Measurements from ENCODE around the gene TP53I13. TPM values are rescaled to one million over a fixed set of nuclear protein-coding genes. Genes with fewer than 3 reads are reported as not detected.

The TP53I13 gene
- total RNA-seq, 4 donors from 2014 or later = 86.6 to 204 (median 139) TPM

GRCh38 chr17:29591737-29592608 is 23.5 kb downstream of the TP53I13 start:
- peak; percentile 82 to 94 (median 92) for DNase-seq
- peak overlapping the region; percentile 29 to 90 (median 83) for H3K27ac ChIP-seq
- H3K36me3 ChIP-seq = no peaks in the 10 kb centered on the region
- peaks cover 9 to 58% (median 46%) of the 10 kb centered on the region in 4 donors for H3K4me1 ChIP-seq
- H3K27me3 ChIP-seq = no peaks in the 10 kb centered on the region
- TF ChIP-seq CTCF (IDR thresholded peaks at IDR 0.05) (peak; percentile 89 to 97 (median 92)), POLR2A (IDR thresholded peaks at IDR 0.05) (peak in 1 of 2 donors; percentile 29)
- H3K4me3 ChIP-seq = peak overlapping the region; percentile 8 to 91 (median 49)
- H3K9me3 ChIP-seq = no peaks in the 10 kb centered on the region

- Histone ChIP-seq H3K27me3 (no peaks in the 10 kb centered on the region), H3K4me3 (peak within 1 kb of the TSS; percentile 51 to 83 (median 77)), H3K27ac (peak within 1 kb of the TSS; percentile 29 to 90 (median 83)), H3K36me3 (no peaks in the 10 kb centered on the region), H3K9me3 (no peaks in the 10 kb centered on the region), H3K4me1 (peaks cover 9 to 49% (median 37%) of the 10 kb centered on the region in 4 donors)
- peak in 2 of 3 donors; percentile 64 to 73 for DNase-seq
- TF ChIP-seq POLR2A (IDR thresholded peaks at IDR 0.05) (no peak), CTCF (IDR thresholded peaks at IDR 0.05) (no peak)
Observed at GRCh38 chr17:29592850-29593551, 24.5 kb downstream of the TP53I13 start, which contains the start of gene ANKRD13B. TSS of gene ANKRD13B (plus strand) at chr17:29593132. CDS start at chr17:29593622, 490 bp downstream.

DNA sequence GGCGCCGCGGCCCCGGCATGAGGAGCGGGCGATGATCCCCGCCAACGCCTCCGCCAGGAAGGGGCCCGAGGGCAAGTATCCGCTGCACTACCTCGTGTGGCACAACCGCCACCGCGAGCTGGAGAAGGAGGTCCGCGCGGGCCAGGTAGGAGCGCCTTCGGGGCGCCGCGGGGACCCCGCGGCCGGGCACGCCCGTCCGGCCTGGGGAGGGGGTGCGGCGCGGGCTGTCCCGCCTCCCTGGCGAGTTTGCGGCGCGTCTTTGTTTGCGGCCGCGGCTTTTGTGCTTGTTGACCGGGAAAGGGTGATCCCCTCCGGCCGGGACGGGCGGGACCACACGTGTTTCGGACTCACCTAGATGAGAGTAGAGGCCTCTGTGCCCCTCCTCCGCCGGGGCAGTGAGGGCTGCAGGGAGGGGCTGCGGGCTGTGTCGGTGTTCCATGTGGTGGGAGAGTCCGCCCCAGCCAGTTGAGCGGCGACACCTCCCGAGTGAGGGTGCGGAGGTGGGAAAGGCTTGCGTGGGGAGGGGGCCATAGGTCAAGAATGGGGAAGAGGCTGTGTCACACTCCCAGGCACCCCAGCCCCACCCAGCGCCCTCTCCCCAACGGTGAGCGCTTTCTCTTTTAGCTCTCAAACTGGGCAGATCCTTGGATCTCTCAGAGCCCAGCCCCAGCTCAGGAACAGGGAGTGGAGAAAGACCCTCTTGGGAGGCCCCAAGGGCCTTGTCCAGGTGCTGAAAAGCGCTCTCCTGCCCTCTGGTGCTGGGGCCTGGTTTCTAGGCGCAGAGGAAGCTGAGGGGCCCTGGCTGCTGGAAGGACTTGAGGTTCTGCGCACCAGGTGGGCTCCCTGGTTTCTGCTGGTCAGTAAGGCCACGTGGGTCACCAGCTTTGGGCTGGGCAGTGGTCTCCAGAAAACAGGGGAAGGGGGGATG is 25.4 kb downstream of the TP53I13 start:
- Histone ChIP-seq H3K4me3 (peak overlapping the region; percentile 47 to 83 (median 77)), H3K4me1 (peaks cover 9 to 42% (median 32%) of the 10 kb centered on the region in 4 donors), H3K9me3 (no peaks in the 10 kb centered on the region), H3K27me3 (no peaks in the 10 kb centered on the region), H3K27ac (peak overlapping the region in 1 of 4 donors; percentile 49), H3K36me3 (no peaks in the 10 kb centered on the region)
- peak in 2 of 6 experiments; percentile 17 to 19 for TF ChIP-seq CTCF (IDR thresholded peaks at IDR 0.05)
- TF ChIP-seq POLR2A (IDR thresholded peaks at IDR 0.05) = no peak
- peak in 1 of 3 donors; percentile 47 for DNase-seq

GRCh38 chr17:29594519-29595090 is 26.1 kb downstream of the TP53I13 start:
- no peak overlapping the region for H3K27ac ChIP-seq
- no peak overlapping the region for H3K4me3 ChIP-seq
- DNase-seq = peak in 1 of 3 donors; percentile 44
- H3K27me3 ChIP-seq = no peaks in the 10 kb centered on the region
- no peaks in the 10 kb centered on the region for H3K36me3 ChIP-seq
- no peaks in the 10 kb centered on the region for H3K9me3 ChIP-seq
- TF ChIP-seq CTCF (IDR thresholded peaks at IDR 0.05) = no peak
- no peak for TF ChIP-seq POLR2A (IDR thresholded peaks at IDR 0.05)
- H3K4me1 ChIP-seq = peaks cover 9 to 42% (median 32%) of the 10 kb centered on the region in 4 donors

Data from Peyer's patch (tissue), 4 donors.